ENCODE results near the gene SNX7. TPM values are rescaled to one million over a fixed set of nuclear protein-coding genes. Genes with fewer than 3 reads are reported as not detected.

Gene SNX7
- total RNA-seq, 1 experiment from 2014 or later = 25.3 TPM

GRCh38 chr1:98674075-98674781, 12.7 kb downstream of the SNX7 start:
- Histone ChIP-seq H3K79me2 (ENCODE audit: low read depth) (no peaks in the 10 kb centered on the region), H3K9me3 (ENCODE audit: insufficient read depth, low read depth) (no peaks in the 10 kb centered on the region), H3K4me3 (no peak overlapping the region), H3K36me3 (ENCODE audit: low read depth) (no peaks in the 10 kb centered on the region), H4K20me1 (ENCODE audit: insufficient read depth) (no peaks in the 10 kb centered on the region; the same call in 1 of the 2 replicates), H2AFZ (no peak overlapping the region), H3K27me3 (ENCODE audit: insufficient read depth, low read depth) (no peaks in the 10 kb centered on the region), H3K4me2 (no peak overlapping the region), H3K9me2 (ENCODE audit: insufficient read depth) (no peaks in the 10 kb centered on the region), H3K27ac (no peak overlapping the region), H3K4me1 (replicated peaks; ENCODE audit: insufficient read depth) (no peaks in the 10 kb centered on the region), H3F3A (ENCODE audit: insufficient read depth, low read depth) (no peaks in the 10 kb centered on the region)
- DNase-seq = no peak
- no TSS peak for BruUV-seq (replicated peaks)
- ChIA-PET CTCF (no interaction called here), POLR2A (ENCODE audit: unreplicated experiment) (interaction anchor here (0.6 kb wide), 1 partner anchor 13 kb away, joined by 4 read pairs; the partner anchor contains the start of gene SNX7)
- intact Hi-C loops (cut with micrococcal nuclease; ENCODE audit: unreplicated experiment) = no loop called here
- TF ChIP-seq EZH2 (IDR thresholded peaks at IDR 0.05; ENCODE audit: low read depth) (no peak), CTCF (conservative IDR thresholded peaks at IDR 0.05) (no peak)

- no peaks in the 10 kb centered on the region; the same call in 1 of the 2 replicates for H3K9me3 ChIP-seq (ENCODE audit: insufficient read depth, low read depth)
- POLR2A ChIA-PET (ENCODE audit: unreplicated experiment) = no interaction called here
- H2AFZ ChIP-seq = no peak overlapping the region
Observed at GRCh38 chr1:98675282-98675681, 13.8 kb downstream of the SNX7 start.

GRCh38 chr1:98677288-98677687, 15.8 kb downstream of the SNX7 start:
- TF ChIP-seq EZH2 (IDR thresholded peaks at IDR 0.05; ENCODE audit: low read depth) = no peak
- intact Hi-C loops (cut with micrococcal nuclease; ENCODE audit: unreplicated experiment) = no loop called here
- no peaks in the 10 kb centered on the region for H3K36me3 ChIP-seq (ENCODE audit: low read depth)
- no peak for DNase-seq
- no peak overlapping the region for H3K4me3 ChIP-seq
- POLR2A ChIA-PET (ENCODE audit: unreplicated experiment) = no interaction called here
- no peak overlapping the region for H3K27ac ChIP-seq
- H3K9me2 ChIP-seq (ENCODE audit: insufficient read depth) = no peaks in the 10 kb centered on the region
- H3K9me3 ChIP-seq (ENCODE audit: insufficient read depth, low read depth) = no peaks in the 10 kb centered on the region; the same call in 1 of the 2 replicates
- no peak overlapping the region for H2AFZ ChIP-seq
- H4K20me1 ChIP-seq (ENCODE audit: insufficient read depth) = no peaks in the 10 kb centered on the region; the same call in 1 of the 2 replicates
- no peak overlapping the region for H3K4me2 ChIP-seq
- no peaks in the 10 kb centered on the region for H3K4me1 ChIP-seq (replicated peaks; ENCODE audit: insufficient read depth)
- no peaks in the 10 kb centered on the region for H3K79me2 ChIP-seq (ENCODE audit: low read depth)
- BruUV-seq (replicated peaks) = no TSS peak
- no peaks in the 10 kb centered on the region for H3F3A ChIP-seq (ENCODE audit: insufficient read depth, low read depth)
- H3K27me3 ChIP-seq (ENCODE audit: insufficient read depth, low read depth) = no peaks in the 10 kb centered on the region
- CTCF ChIA-PET = no interaction called here

More at GRCh38 chr1:98675282-98675681, 13.8 kb downstream of the SNX7 start:
- Histone ChIP-seq H3K27ac (no peak overlapping the region), H3K4me1 (replicated peaks; ENCODE audit: insufficient read depth) (no peaks in the 10 kb centered on the region), H3K4me3 (no peak overlapping the region), H3K4me2 (no peak overlapping the region), H3K36me3 (ENCODE audit: low read depth) (no peaks in the 10 kb centered on the region), H4K20me1 (ENCODE audit: insufficient read depth) (no peaks in the 10 kb centered on the region; the same call in 1 of the 2 replicates), H3K79me2 (ENCODE audit: low read depth) (no peaks in the 10 kb centered on the region), H3F3A (ENCODE audit: insufficient read depth, low read depth) (no peaks in the 10 kb centered on the region), H3K27me3 (ENCODE audit: insufficient read depth, low read depth) (no peaks in the 10 kb centered on the region), H3K9me2 (ENCODE audit: insufficient read depth) (no peaks in the 10 kb centered on the region)
- TF ChIP-seq EZH2 (IDR thresholded peaks at IDR 0.05; ENCODE audit: low read depth) (no peak), CTCF (conservative IDR thresholded peaks at IDR 0.05) (no peak)
- BruUV-seq (replicated peaks) = no TSS peak
- intact Hi-C loops (cut with micrococcal nuclease; ENCODE audit: unreplicated experiment) = no loop called here
- DNase-seq = no peak
- CTCF ChIA-PET = no interaction called here
